NAMALWA (cell line): ENCODE measurements around the gene TEKT3.

Experiments used
- DNase-seq: peaks from one replicate; pipeline ENCODE4 v3.0.0-alpha.2; 2015; ENCODE audit warnings: low spot score

The TEKT3 gene

GRCh38 chr17:15291674-15292361 lies 49.6 kb downstream of the TEKT3 start:
- DNase-seq = no peak

- no peak for DNase-seq
Measured at GRCh38 chr17:15290605-15291004, 50.8 kb downstream of the TEKT3 start.

GRCh38 chr17:15289285-15290183 lies 51.9 kb downstream of the TEKT3 start:
- DNase-seq = no peak

GRCh38 chr17:15288859-15289258 lies 52.5 kb downstream of the TEKT3 start:
- DNase-seq = no peak

GRCh38 chr17:15287538-15288267 lies 53.7 kb downstream of the TEKT3 start:
- no peak for DNase-seq

- DNase-seq = no peak
Measured at GRCh38 chr17:15285466-15285865, 55.9 kb downstream of the TEKT3 start.

- no peak for DNase-seq
Measured at GRCh38 chr17:15284537-15284936, 56.9 kb downstream of the TEKT3 start.

GRCh38 chr17:15284107-15284506 lies 57.3 kb downstream of the TEKT3 start:
- no peak for DNase-seq

- DNase-seq = no peak
Measured at GRCh38 chr17:15281909-15282308, 59.5 kb downstream of the TEKT3 start.

- no peak for DNase-seq
Measured at GRCh38 chr17:15278924-15279477, 62.4 kb downstream of the TEKT3 start.

- DNase-seq = no peak
Measured at GRCh38 chr17:15278380-15278779, 63.0 kb downstream of the TEKT3 start.

GRCh38 chr17:15274017-15274416 lies 67.4 kb downstream of the TEKT3 start:
- DNase-seq = no peak

GRCh38 chr17:15273141-15273793 lies 68.1 kb downstream of the TEKT3 start:
- DNase-seq = no peak

- no peak for DNase-seq
Measured at GRCh38 chr17:15271741-15272140, 69.7 kb downstream of the TEKT3 start.

GRCh38 chr17:15270628-15271381 lies 70.6 kb downstream of the TEKT3 start:
- no peak for DNase-seq

GRCh38 chr17:15269780-15270089 lies 71.7 kb downstream of the TEKT3 start:
- DNase-seq = no peak

GRCh38 chr17:15269087-15269779 lies 72.2 kb downstream of the TEKT3 start:
- no peak for DNase-seq

GRCh38 chr17:15268461-15268860 lies 72.9 kb downstream of the TEKT3 start:
- no peak for DNase-seq

- DNase-seq = no peak
Measured at GRCh38 chr17:15267996-15268395, 73.4 kb downstream of the TEKT3 start.

- no peak for DNase-seq
Measured at GRCh38 chr17:15266325-15267125, 74.9 kb downstream of the TEKT3 start.
